DND-41 (cell line): Measurements from ENCODE around the gene DYNC1I1.

Experiments
- CTCF ChIP-seq: IDR thresholded peaks from 2 replicates; pipeline ENCODE4 v1.5.1; 2012; ENCODE audit warnings: borderline replicate concordance, low read length, moderate library complexity, mild to moderate bottlenecking; ENCODE audit not compliant: poor library complexity, severe bottlenecking; ENCODE audit errors: extremely low read depth
- EZH2 ChIP-seq: IDR thresholded peaks from 3 replicates; pipeline ENCODE4 v1.6.1; 2012; ENCODE audit warnings: borderline replicate concordance, low read depth, mild to moderate bottlenecking, moderate library complexity, low read length, inconsistent platforms; ENCODE audit not compliant: severe bottlenecking

GRCh38 chr7:95960706-95961244 is 188.4 kb downstream of the DYNC1I1 start:
- TF ChIP-seq CTCF: no peak
- no peak for TF ChIP-seq EZH2
